CD4-positive, alpha-beta T cell treated with Interleukin-12 subunit alpha and Interleukin-12 subunit beta, for 1 hour (primary cell): ENCODE measurements around the gene ST7.

Experiments used
- DNase-seq: peaks from one replicate; pipeline ENCODE4 v3.0.0-alpha.2; 2020

The ST7 gene

DNA sequence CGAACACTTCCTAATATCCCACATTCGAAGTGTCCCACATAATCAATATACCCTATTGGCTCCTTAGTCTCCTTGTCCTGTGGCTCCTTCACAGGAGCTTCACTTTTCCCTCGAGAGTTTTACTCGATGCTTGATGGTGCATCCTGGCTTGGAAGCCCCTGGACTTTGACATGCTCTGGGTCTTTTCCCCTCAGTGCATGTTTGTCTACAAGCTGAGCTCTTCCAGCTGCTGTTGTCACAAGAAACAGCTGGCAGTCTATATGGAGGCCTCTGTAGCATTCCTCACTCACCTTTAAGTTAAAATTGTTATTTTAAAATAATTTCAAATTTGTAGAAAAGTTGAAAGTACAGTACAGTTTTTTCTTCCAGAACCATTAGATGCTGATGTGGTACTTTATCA lies 27.1 kb downstream of the ST7 start:
- no peak for DNase-seq

DNA sequence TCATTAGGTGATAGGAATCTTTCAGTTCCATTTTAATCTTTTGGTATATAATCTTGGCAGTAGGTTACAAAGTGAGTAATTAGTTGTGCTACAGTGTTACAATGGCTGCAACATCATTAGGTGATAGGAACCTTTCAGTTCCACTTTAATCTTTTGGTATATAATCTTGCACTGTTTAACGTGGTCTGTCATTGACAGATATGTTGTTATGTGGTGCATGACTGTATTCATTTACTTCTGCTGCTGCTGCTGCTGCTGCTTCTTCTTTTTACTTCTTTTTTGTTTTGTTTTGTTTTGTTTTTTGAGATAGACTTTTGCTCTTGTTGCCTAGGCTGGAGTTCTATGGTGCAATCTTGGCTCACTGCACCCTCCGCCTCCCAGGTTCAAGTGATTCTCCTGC lies 28.6 kb downstream of the ST7 start:
- no peak for DNase-seq

DNA sequence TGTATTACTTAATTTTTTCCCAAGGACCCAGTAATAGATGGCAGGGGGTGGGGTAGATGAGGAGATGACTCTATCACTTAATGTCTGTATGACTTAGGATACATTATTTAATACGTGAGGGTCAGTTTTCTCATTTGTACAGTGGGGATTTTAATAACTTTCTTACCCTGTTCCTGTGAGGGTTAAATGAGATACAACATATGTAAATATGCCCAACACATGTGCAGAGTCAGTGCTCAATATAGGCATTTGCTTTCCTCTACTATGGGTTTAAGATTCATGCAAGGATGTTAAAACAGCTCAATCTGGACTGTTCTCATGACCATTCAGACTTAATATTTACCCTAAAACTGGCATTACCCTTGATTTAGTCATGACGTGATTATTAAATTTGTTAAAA lies 31.2 kb downstream of the ST7 start:
- no peak for DNase-seq

DNA sequence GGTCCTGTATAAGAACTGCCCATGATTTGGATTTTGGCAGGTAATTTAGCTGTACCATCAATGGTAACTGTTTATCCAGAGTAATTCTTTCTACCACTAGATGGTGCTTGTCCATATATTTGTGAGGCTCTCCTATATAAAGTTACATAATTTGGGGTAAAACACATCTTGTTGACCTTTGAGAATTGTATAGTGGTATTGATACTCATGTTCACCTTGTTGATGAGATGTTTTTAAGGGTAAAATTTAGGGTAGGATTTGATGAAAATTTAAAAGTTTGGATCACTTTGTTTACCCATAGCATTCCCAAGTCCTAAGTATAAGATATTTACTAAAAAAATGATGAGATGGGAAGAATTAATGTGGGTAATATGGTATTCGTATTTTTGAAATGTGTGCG lies 31.6 kb downstream of the ST7 start:
- DNase-seq: peak; percentile 50

DNA sequence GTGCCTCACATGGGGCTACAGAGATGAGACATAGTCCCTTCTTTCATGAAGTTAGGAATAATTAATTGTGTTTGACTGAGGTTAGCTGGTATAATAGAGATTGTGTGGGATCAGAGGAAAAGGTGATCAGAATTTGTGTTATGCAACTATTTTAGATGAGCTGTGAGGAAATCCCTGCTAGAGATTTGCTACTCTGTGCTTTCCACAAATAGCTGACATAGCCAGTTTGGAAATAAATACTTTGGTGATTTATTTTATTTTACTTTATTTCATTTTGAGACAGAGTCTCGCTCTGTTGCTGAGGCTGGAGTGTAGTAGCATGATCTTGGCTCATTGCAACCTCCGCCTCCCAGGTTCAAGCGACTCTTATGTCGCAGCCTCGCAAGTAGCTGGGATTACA lies 32.3 kb downstream of the ST7 start:
- no peak for DNase-seq

DNA sequence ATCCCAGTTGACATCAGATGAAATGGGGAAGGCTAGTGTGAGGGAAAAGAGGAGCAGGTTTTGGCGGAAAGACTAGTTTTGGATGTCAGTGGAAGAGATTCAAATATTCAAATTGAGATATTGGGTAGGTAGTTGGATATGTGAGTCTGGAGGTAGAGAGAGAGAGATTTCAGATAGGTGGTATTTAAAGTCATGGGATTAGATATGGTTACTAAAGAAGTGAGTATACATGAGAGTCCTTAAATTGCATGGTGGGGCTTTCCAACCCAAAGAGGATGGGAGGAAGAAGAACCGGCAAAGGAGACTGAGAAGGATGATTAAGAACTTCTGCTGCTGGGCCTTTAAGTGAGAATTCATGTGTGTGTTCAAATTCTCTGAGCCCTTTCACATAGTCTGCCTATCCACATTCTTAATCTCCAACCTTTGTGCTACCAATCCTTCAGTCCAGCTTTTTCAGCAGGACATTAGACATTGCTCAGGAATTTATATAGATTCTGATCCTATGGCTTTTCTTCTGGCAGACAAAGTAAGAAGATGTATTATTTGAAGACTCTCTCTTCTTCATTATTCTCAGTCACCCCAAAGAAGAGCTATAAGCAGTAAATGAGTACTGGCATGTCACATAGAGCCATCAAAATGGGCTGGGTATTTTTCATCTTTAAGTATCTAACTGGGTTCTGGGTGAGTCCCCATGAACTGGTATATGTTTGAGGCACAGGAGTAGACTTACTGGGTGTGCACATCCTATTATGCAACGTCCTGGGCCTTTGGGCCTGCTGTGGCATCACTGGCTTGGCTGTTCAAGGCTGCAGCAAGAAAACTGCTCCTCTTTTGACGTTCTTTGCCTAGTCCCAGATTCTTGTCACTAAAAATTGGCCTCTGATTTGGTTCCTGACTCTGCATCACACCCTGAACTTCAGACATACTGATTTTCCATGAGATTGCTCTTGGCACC lies 33.6 kb downstream of the ST7 start:
- DNase-seq: no peak

DNA sequence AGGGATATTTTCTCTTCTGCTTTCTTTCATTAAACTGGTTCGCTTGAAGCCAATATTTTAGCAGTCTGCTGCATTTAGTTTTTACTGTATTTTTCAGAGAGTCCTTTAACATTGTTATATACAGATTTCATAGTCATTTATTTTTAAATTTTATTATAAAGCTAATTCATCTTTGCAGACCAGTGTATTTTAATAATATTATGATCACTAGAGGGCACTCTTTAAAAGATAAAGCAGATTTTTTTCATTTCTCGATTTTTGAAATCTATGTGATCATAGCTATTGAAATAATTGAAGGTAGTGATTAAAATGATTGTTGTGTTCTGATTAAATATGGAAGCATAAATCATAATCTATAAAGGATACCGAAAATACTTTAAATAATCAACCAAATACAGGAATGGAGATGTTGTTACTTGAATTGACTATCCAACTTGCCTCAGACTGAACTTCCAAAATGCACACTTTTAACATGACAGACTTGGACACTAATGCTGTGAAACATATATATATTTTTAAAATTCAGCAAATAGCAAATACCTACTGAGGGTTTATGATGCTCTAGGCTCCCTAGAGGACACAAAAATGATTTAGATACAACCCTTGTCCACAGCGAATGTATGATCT lies 35.2 kb downstream of the ST7 start:
- DNase-seq: no peak

DNA sequence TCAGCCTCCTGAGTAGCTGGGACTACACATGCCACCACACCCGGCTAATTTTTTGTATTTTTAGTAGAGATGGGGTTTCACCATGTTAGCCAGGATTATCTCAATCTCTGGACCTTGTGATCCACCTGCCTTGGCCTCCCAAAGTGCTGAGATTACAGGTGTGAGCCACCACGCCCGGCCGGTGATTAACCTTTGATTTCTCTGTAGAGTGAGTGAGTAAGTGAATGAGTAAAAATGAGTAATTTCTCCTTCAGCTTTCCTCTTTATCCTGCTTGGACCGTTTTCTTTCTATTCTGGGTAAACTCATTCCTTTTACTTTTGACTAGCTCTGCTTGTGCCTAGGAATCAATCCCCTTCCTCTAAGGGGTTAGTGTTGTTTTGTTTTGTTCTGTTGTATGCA lies 36.8 kb downstream of the ST7 start:
- no peak for DNase-seq

DNA sequence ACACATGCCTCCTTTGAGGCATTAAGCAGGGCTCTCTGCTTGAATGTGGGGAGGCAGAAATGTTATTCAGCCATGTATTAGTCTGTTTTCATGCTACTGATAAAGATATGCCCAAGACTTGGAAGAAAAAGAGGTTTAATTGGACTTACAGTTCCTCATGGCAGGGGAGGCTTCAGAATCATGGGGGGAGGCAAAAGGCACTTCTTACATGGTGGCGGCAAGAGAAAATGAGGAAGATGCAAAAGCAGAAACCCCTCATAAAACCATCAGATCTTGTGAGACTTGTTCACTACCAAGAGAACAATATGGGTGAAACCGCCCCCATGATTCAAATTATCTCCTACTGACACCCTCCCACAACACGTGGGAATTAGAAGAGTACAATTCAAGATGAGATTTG lies 37.9 kb downstream of the ST7 start:
- no peak for DNase-seq

DNA sequence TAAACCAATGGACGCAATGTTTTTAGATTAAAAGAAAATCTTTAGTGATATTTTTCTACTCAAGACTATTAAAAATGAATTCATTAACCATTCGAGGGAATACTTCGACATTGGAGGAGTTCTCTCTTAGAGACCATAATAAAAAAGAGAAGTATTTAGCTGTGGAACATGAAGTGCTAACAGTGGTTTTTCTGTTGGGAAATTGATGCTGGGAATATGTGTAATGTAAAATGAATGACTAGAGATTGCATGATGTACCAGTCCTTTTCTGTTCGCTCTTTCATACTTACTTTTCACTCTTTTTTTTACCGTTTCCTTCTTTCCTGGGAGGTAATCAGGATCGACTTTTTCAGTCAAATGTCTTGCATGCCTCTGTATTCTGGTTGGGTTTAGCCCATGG lies 41.3 kb downstream of the ST7 start:
- DNase-seq: no peak

DNA sequence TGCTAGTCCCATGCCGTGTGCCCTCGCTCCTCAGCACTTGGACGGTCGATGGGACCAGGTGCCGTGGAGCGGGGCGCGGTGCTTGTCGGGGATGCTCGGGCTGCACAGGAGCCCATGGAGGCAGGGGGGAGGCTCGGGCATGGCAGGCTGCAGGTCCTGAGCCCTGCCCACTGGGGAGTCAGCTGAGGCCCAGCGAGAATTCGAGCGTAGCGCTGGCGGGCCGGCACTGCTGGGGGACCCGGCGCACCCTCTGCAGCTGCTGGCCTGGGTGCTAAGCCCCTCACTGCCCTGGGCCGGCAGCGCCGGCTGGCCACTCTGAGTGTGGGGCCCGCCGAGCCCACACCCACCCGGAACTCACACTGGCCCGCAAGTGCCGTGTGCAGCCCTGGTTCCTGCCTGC lies 44.7 kb downstream of the ST7 start:
- DNase-seq: no peak

DNA sequence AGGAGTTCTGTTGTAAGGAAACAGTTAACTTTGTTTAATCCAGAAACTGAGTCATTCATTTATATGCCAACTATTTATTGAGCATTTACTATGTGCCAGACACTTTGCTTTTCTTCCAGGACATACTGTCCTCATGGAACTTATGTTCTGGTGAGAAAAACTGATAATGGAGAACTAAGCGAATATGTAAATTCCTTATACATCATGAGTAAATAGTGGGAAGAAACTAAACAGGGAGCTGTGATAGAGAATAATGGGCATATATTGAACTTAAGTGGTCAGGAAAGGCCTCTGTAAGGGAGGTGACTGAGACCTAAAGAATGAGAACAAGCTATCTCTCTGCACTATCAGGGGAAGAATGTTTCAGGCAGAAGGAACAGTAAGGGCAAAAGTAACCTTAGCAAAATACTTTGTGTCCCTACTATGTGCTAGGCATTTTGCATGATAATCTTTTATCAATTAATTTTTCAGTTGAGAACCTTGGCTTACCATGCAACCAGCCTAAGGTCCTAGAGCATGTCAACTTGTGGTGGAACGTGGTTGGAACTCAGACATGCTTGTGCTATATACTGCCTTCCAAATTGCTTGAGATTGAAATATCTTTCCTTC lies 45.4 kb downstream of the ST7 start:
- no peak for DNase-seq

DNA sequence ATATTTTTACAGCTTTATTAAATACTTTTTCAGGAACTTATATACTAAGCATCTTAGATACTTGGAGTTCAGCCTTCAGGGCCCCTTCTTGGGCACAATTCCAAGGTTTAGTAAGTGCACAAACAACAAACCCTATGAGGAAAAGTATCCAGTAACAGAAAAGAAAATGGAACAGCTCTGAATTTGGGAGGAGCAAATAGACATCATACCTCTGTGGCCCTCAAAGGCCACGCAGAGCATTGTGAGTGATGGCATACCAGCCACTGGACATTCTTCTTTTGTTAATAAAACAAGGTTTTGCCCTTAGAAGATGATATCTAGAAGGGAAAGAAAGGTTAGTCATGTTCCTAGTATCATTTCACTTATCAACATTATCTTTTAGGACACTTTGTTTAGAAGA lies 46.0 kb downstream of the ST7 start:
- DNase-seq: no peak

DNA sequence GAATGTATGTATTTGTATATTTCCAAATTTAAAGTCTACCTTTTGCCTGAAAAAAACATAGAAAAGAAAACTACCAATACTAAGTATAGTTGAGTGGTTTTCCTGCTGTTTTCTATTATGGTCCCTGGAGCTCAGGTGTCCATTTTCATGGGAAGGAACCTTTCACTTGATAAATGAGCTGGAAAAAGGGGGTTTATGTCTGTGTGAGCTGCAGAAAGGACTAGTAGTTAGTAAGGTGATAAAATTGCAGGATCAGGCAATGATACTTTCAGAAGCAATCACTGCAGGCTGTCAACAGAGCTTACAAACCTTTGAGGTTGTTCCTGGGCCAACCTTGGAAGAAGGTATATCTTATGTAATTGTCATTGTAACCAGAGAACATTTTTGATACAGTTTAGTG lies 48.0 kb downstream of the ST7 start:
- DNase-seq: no peak

DNA sequence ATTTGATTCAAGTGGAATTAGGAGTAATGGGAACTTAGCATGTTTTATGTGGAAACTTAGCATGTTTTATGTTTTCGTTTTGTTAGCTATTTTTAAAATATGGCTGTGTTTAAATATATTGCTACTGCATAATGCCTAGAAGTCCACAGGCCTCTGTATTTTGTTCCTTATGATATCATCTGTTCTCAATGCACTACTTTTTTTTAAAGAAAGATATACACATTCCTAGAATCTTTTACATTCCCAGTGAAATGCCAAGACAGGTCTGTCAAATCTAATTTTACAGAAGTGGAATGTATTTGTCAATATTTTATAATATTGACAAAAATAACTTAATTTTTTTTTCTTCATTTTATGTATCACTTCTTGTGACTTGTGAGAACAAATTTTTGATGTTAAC lies 51.6 kb downstream of the ST7 start:
- no peak for DNase-seq

DNA sequence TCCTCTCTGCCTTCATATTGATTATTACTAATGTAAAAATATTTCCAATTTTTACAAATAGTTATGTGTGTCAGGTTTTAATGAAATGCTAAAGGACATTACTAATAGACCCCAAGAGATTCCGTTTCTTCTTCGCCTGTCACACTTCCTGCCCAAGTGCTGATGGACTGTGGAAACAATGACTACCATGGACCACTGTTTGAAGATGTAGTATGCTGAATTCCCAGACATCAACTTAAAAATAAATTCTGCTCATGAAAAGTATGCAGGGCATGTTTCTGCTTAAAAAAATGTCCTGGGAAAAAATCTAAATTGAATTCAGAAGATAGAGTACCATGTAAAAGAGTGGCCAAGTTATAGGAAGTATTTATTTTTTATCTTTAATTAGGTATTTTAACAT lies 52.1 kb downstream of the ST7 start:
- no peak for DNase-seq

DNA sequence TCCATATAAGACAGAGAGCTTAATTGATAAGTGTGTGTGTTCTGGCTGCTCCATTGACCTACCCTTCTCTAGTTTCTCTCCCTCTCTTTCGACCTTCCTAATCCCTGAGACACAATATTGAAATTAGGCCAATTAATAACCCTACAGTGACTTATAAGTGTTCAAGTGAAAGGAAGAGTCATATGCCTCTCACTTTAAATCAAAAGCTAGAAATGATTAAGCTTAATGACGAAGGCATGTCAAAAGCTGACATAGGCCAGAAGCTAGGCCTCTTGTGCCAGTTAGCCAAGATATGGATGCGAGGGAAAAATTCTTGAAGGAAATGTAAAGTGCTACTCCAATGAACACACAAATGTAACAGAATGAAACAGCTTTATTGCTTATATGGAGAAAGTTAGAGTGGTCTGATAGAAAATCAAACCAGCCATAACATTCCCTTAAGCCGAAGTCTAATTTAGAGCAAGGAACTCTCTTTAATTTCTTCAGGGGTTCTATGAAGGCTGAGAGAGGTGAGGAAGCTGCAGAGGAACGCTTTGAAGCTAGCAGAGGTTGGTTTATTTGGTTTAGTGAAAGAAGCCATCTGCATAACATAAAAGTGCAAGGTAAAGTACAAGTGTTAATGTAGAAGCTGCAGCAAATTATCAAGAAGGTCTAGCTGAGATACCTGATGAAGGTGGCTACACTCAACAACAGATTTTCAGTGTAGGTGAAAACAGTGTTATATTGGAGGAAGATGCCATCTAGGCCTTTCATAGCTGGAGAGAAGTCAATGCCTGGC lies 53.8 kb downstream of the ST7 start:
- no peak for DNase-seq

DNA sequence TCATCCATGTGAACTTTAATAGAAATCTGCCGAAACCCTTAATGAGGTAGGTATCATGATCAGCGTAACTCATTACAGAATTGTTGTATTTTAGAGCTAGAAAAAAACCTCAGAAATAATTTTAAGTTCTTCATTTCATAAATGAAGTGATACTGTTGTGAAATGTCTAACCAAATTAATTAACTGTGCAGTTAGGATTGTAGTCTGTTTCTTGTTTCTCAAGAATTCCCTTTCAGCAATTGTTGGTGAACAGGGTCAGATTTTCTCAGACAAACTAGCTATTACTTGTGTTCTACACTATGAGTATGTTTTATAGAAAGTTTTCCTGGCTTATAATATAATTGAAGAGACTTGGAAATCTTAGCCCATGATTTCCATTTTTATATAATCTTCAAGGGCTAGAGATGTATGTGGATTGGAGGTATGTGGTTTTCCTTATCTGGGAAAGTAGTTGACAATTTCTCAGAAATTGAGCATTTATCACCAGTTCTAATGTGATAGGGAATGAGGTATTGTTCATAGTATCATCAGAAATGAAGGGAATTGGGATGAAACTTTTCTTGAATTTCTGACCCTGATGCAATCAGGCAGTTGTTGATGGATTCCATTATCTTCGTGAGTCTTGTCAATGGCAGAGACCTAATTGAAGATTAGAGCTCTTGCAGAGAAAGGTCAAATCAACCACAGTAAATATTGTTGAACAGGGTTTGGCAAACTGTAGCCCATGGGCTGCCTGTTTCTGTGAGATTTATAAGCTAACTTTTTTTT lies 55.0 kb downstream of the ST7 start:
- no peak for DNase-seq

DNA sequence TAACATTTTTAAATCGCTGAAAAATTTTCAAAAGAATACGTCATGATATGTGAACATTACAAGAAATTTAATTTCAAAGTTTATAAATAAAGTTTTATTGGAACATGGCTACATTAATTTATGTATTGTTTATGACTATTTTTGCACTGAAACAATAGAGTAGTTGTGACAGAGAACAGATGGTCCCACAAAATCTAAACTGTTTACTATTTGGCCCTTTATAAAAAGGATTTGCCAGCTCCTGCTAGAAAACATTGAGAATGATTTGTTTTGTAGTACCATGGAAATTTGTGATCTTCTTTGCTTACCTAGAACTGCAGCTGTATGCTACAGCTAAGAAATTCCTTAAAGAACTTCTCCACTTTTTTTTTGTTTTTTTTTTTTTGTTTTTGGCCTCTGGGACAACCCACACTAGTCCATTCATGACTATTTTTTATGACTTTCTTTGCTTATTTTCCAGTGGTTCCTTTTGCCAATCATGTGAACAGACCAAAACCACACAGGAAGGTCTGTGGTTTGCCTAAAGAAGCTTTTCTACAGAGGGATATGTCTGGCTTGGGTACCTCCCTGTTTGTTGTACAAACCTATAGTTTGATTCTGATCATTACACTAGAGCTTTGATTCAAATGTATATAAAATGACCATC lies 55.7 kb downstream of the ST7 start:
- DNase-seq: peak; percentile 45

DNA sequence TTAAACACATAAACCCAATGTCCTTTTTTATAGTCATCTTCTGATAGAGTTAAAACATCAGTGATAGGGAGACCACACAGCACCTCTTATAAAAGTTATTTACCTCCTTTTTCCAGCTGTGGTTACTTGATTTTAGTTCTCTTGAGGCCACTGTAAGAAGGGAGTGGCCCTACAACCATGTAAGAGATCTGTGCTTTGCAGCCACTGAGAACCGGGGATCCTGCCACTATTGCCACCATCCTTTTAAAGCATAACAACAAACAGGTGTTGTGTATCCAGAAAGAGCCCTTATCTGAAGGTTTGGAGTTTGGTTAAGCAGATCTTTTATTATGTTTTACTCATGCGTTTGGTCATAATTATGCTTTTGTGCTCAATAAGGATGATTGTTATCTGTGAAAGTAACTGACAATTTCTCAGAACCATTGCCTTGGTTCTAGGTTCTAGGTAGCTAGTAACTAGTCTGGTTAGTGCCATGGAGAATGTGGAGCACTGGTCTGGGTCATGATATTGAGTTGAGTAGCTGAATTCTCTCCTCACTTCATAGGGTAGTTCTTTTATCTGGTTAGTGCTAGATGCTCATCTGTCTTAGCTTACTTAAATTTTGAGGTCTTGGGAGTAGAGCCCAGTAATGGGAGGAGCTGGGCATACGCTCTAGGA lies 56.5 kb downstream of the ST7 start:
- no peak for DNase-seq

DNA sequence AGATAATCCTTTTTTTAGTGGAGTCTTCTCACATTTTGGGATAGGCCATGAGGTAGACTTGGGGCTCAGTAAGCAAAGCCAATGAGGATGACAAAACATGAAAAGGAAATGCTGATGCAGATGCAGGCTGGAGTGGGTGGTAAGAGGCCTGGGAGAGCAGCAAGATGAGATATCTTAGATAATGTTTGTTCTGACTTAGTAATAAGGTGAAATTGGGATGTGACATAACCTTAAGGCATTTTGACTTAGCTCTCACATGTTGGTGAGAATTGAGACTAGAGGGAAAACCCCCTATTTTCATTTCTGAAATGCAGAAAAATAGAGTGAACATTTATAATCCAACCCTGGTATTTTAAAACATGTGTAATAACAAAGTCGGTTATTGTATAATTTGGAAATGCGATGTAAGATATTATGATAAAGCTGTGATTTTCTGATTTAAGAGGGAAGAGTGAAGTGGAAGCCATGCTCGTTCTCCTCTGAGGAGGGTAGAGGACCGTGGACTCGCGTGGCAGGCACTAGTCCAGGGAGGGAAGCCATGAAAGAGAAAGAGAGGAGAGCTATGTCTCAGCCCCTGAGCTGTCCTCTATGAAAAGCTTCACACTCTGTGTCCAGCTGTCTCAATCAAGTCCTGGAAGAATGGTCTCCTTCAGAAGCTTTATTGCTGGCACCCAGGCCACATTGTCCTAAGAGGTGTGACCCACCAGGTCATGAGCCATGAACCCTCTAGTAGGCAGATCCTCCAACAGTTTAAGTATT lies 57.3 kb downstream of the ST7 start:
- DNase-seq: no peak
